Activated T-cell treated with anti-CD3 and anti-CD28 coated beads, Interleukin-2, amount 50 U/mL, for 4 hours (primary cell): ENCODE measurements around the gene IRF7. TPM values are rescaled to one million over a fixed set of nuclear protein-coding genes. Genes with fewer than 3 reads are reported as not detected.
"Not testable (repeated sequence)": the region's sequence is repeated elsewhere in the genome, so short reads cannot be mapped to it uniquely, and the experiment has no call there.

Experiments
- ATAC-seq, 2 donors: fragments of 200-7000 bp; cut with Tn5 transposase; one replicate each; pipeline ENCODE4 v1.10.0; 2021
- DNase-seq: peaks from one replicate; pipeline ENCODE4 v3.0.0-alpha.2; 2020
- H3K27me3 Mint-ChIP-seq: one replicate; pipeline ENCODE4 v1.8.0; 2021; ENCODE audit warnings: low read depth, mixed read lengths
- H3K36me3 Mint-ChIP-seq: one replicate; pipeline ENCODE4 v1.8.0; 2022; ENCODE audit warnings: mixed read lengths; ENCODE audit not compliant: insufficient read depth
- H3K4me1 Mint-ChIP-seq: one replicate; pipeline ENCODE4 v1.8.0; 2021; ENCODE audit warnings: low read depth, mixed read lengths
- H3K4me3 Mint-ChIP-seq: one replicate; pipeline ENCODE4 v1.8.0; 2021; ENCODE audit warnings: mild to moderate bottlenecking, moderate library complexity, mixed read lengths
- H3K9me3 Mint-ChIP-seq: one replicate; pipeline ENCODE4 v1.8.0; 2021; ENCODE audit warnings: mixed read lengths
- total RNA-seq, 3 donors: library from RNA; stranded (reverse); gene quantifications; one replicate each; pipeline ENCODE4 v1.2.1, GENCODE V29; 2021

The IRF7 gene
- total RNA-seq, 3 donors from 2014 or later: 16.3 to 26.7 (median 17.7) TPM

GRCh38 chr11:650482-650881 lies 34.7 kb upstream of the IRF7 start:
- no peak for DNase-seq
- no peak overlapping the region for H3K4me3 Mint-ChIP-seq
- no peaks in the 10 kb centered on the region for H3K27me3 Mint-ChIP-seq
- ATAC-seq: no peak
- H3K36me3 Mint-ChIP-seq: peaks cover 8% of the 10 kb centered on the region
- no peaks in the 10 kb centered on the region for H3K4me1 Mint-ChIP-seq
- no peaks in the 10 kb centered on the region for H3K9me3 Mint-ChIP-seq

GRCh38 chr11:647672-648158 lies 32.0 kb upstream of the IRF7 start:
- not testable (repeated sequence) for H3K27me3 Mint-ChIP-seq, H3K4me1 Mint-ChIP-seq, H3K36me3 Mint-ChIP-seq, ATAC-seq, DNase-seq, H3K4me3 Mint-ChIP-seq, H3K9me3 Mint-ChIP-seq

- Mint-ChIP-seq H3K27me3 (no peaks in the 10 kb centered on the region), H3K4me3 (no peak overlapping the region), H3K9me3 (no peaks in the 10 kb centered on the region), H3K36me3 (peaks cover 6% of the 10 kb centered on the region), H3K4me1 (no peaks in the 10 kb centered on the region)
- DNase-seq (no peak), ATAC-seq (no peak)
These were observed 30.5 kb upstream of the IRF7 start for GRCh38 chr11:646214-646613.

GRCh38 chr11:645536-645935 lies 29.8 kb upstream of the IRF7 start:
- Mint-ChIP-seq H3K9me3 (no peaks in the 10 kb centered on the region), H3K4me1 (no peaks in the 10 kb centered on the region), H3K36me3 (peaks cover 6% of the 10 kb centered on the region), H3K27me3 (no peaks in the 10 kb centered on the region), H3K4me3 (no peak overlapping the region)
- ATAC-seq (no peak), DNase-seq (no peak)

DNA sequence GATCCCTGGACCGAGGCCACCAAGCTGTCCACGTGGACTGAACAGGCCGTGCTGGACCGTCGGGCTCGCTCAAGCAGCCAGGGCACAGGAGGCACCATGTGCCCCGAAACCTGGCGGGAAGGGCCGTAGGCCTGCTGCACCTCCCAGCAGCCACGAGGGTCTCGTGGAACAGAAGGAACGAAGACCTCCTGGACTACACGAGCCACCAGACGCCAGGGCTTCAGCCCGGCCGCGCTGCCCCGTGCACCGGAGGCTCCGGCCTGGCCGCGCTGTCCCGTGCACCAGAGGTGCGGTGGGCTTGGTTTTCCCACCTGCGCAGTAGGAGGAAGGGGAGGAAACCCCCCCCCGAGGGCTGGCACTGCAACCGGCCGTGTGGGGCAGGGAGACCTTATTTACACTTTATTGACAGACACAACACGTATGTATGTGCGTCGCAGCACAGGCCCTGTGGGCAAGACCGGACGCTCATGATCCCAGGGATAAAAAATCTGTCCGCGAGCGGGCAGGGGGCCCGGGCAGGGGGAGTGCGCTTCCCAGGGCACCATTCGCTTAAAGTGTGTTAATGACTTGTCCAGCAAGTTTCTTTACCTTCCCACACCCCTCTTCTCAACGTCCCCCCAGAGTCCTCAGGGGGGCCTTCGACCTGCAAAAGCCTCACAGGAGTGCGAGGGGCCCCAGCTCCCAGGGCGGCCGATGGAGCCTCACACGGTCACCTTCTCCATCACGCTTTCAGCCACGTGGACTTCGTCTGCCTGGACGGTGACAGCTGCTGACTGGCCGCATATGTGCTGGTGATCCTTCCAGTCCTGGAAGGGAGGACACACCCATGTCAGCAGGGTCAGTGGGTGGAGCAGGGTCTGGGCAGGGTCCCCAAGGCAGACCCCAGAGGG lies 28.3 kb upstream of the IRF7 start:
- ATAC-seq: no peak
- H3K4me1 Mint-ChIP-seq: peaks cover 2% of the 10 kb centered on the region
- no peak for DNase-seq
- H3K27me3 Mint-ChIP-seq: peaks cover 4% of the 10 kb centered on the region
- H3K9me3 Mint-ChIP-seq: no peaks in the 10 kb centered on the region
- H3K4me3 Mint-ChIP-seq: no peak overlapping the region
- peaks cover 6% of the 10 kb centered on the region for H3K36me3 Mint-ChIP-seq

GRCh38 chr11:643366-643765 lies 27.6 kb upstream of the IRF7 start:
- H3K36me3 Mint-ChIP-seq: peaks cover 2% of the 10 kb centered on the region
- no peak for DNase-seq
- peaks cover 9% of the 10 kb centered on the region for H3K4me1 Mint-ChIP-seq
- no peak for ATAC-seq
- no peak overlapping the region for H3K4me3 Mint-ChIP-seq
- H3K27me3 Mint-ChIP-seq: peaks cover 11% of the 10 kb centered on the region
- H3K9me3 Mint-ChIP-seq: no peaks in the 10 kb centered on the region

GRCh38 chr11:641806-642370 lies 26.1 kb upstream of the IRF7 start:
- no peaks in the 10 kb centered on the region for H3K36me3 Mint-ChIP-seq
- DNase-seq: no peak
- peaks cover 20% of the 10 kb centered on the region for H3K27me3 Mint-ChIP-seq
- no peak for ATAC-seq
- no peak overlapping the region for H3K4me3 Mint-ChIP-seq
- peaks cover 14% of the 10 kb centered on the region for H3K4me1 Mint-ChIP-seq
- H3K9me3 Mint-ChIP-seq: no peaks in the 10 kb centered on the region

GRCh38 chr11:640021-640706 lies 24.4 kb upstream of the IRF7 start:
- peak in 1 of 2 donors; percentile 16 for ATAC-seq
- H3K4me1 Mint-ChIP-seq: peaks cover 15% of the 10 kb centered on the region
- no peak for DNase-seq
- H3K4me3 Mint-ChIP-seq: no peak overlapping the region
- no peaks in the 10 kb centered on the region for H3K9me3 Mint-ChIP-seq
- H3K36me3 Mint-ChIP-seq: no peaks in the 10 kb centered on the region
- peaks cover 32% of the 10 kb centered on the region for H3K27me3 Mint-ChIP-seq

DNA sequence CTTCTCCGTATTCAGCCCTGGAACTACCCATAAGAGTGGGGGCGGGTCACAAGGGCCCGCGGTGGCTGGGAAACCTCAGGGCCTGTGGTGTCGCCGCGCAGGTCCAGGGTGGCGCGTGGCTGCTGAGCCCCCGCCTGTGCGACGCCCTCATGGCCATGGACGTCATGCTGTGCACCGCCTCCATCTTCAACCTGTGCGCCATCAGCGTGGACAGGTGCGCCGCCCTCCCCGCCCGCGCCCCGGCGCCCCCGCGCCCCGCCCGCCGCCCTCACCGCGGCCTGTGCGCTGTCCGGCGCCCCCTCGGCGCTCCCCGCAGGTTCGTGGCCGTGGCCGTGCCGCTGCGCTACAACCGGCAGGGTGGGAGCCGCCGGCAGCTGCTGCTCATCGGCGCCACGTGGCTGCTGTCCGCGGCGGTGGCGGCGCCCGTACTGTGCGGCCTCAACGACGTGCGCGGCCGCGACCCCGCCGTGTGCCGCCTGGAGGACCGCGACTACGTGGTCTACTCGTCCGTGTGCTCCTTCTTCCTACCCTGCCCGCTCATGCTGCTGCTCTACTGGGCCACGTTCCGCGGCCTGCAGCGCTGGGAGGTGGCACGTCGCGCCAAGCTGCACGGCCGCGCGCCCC lies 23.7 kb upstream of the IRF7 start:
- Mint-ChIP-seq H3K27me3 (peaks cover 32% of the 10 kb centered on the region), H3K36me3 (no peaks in the 10 kb centered on the region), H3K4me3 (no peak overlapping the region), H3K4me1 (peaks cover 15% of the 10 kb centered on the region), H3K9me3 (no peaks in the 10 kb centered on the region)
- ATAC-seq (peak; percentile 25 to 35), DNase-seq (no peak)

DNA sequence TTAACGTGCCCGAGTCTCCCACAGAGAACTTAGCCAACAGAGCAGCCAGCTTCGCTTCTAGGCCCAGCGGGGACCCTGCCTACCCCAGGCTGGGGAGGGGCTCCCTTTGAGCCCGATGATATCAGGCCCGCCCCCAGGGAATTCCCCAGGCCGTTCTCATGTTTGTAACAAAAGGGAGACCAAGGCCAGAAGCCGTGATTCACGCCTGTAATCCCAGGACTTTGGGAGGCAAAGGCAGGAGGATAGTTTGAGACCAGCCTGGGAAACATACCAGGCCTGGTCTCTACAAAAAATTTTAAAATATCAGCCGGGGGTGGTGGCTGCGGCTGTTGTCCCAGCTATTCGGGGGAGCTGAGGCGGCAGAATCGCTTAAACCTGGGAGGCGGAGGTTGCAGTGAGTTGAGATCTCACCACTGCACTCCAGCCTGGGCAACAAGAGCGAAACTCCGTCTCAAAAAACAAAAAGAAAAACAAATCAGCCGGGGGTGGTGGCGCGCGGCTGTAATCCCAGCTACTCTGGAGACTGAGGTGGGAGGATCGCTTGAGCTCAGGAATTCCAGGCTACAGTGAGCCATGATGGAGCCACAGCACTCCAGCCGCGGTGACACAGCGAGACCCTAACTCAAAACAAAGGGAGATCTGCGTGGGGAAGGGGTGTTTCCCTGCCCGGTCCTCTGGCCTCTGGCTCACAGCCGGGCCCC lies 23.0 kb upstream of the IRF7 start:
- H3K27me3 Mint-ChIP-seq: peaks cover 32% of the 10 kb centered on the region
- H3K9me3 Mint-ChIP-seq: no peaks in the 10 kb centered on the region
- no peaks in the 10 kb centered on the region for H3K36me3 Mint-ChIP-seq
- DNase-seq (no peak), ATAC-seq (no peak)
- peaks cover 15% of the 10 kb centered on the region for H3K4me1 Mint-ChIP-seq
- peak overlapping the region; percentile 24 for H3K4me3 Mint-ChIP-seq

DNA sequence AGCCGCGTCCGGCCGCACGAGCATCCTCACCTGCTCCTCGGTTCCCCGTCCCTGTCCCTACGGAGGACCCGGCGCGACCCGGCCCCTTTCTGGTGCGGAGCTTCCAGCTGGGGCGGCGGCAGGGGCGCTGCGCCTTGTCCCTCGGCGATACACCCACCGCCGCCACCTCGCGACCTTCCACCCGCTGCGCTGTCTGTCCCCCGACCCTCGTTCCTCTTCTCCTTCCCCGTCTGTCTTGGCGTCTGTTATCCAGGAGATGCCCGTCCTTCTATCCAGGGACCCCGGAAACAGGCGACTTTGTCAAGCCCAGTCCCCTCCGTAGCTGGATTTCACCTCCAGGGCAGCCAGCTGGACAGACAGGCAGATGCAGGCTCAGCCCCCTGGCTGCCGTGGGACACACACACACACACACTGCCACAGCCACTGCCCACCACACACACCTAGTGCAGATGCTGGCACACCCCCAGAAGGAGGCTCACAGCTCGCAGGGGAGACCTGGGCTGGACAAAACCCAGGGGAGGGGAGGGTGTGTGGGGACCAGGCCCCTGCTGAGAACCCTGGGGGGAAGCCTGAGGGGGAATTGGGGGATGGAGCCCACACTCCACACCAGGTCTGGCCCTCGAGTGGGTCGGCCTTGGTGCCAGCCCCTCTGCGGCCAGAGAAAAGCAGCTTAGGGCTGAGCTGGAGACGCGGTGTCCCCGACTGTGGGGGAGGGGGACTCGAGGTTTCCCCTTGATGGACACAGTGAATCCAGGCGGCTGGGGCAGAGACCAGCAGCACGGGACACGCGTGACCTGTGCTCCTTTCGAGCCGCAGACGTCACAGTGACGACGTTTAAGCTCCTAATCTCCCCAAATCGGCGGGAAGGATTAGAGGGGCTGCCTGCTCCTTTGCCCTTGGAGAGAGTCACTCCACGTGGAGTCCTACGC lies 22.1 kb upstream of the IRF7 start:
- Mint-ChIP-seq H3K4me3 (no peak overlapping the region), H3K36me3 (no peaks in the 10 kb centered on the region), H3K27me3 (peaks cover 32% of the 10 kb centered on the region), H3K9me3 (no peaks in the 10 kb centered on the region), H3K4me1 (peaks cover 15% of the 10 kb centered on the region)
- DNase-seq: no peak
- peak in 1 of 2 donors; percentile 31 for ATAC-seq

DNA sequence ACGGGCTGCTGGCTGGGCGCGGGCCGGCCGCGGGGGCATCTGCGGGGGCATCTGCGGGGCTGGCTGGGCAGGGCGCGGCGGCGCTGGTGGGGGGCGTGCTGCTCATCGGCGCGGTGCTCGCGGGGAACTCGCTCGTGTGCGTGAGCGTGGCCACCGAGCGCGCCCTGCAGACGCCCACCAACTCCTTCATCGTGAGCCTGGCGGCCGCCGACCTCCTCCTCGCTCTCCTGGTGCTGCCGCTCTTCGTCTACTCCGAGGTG lies 21.5 kb upstream of the IRF7 start:
- Mint-ChIP-seq H3K27me3 (peaks cover 32% of the 10 kb centered on the region), H3K4me1 (peaks cover 15% of the 10 kb centered on the region), H3K9me3 (no peaks in the 10 kb centered on the region), H3K4me3 (no peak overlapping the region), H3K36me3 (no peaks in the 10 kb centered on the region)
- ATAC-seq (peak in 1 of 2 donors; percentile 19), DNase-seq (no peak)
